Neural cell (in vitro differentiated cells): Measurements from ENCODE around the gene PARD3B.

Source experiments
- CTCF ChIP-seq: fragments of 450-650 bp; IDR thresholded peaks from 2 replicates; pipeline ENCODE4 v1.5.1; 2014; ENCODE audit warnings: antibody characterized with exemption, mild to moderate bottlenecking, moderate library complexity; ENCODE audit not compliant: poor library complexity, severe bottlenecking
- EZH2 ChIP-seq: fragments of 200-600, 300-800 bp; shearing (Covaris generic), sonication (generic); IDR thresholded peaks from 2 replicates; pipeline ENCODE4 v1.6.1; 2014; ENCODE audit warnings: antibody characterized with exemption, low read length, borderline replicate concordance, mild to moderate bottlenecking; ENCODE audit not compliant: insufficient read depth, poor library complexity, severe bottlenecking
- MXI1 ChIP-seq: fragments of 450-650 bp; conservative IDR thresholded peaks from 2 replicates; pipeline ENCODE4 v1.6.1; 2014; ENCODE audit warnings: antibody characterized with exemption, mild to moderate bottlenecking; ENCODE audit not compliant: poor library complexity, severe bottlenecking
- POLR2AphosphoS5 ChIP-seq: IDR thresholded peaks from 2 replicates; pipeline ENCODE4 v1.6.1; 2012
- RAD21 ChIP-seq: fragments of 450-650 bp; conservative IDR thresholded peaks from 2 replicates; pipeline ENCODE4 v1.6.1; 2014; ENCODE audit warnings: antibody characterized with exemption, mild to moderate bottlenecking, moderate library complexity
- REST ChIP-seq: IDR thresholded peaks from 2 replicates; pipeline ENCODE4 v1.6.1; 2012; ENCODE audit warnings: borderline replicate concordance
- SMC3 ChIP-seq: fragments of 450-650 bp; conservative IDR thresholded peaks from 2 replicates; pipeline ENCODE4 v1.6.1; 2014; ENCODE audit warnings: antibody characterized with exemption, mild to moderate bottlenecking, moderate library complexity; ENCODE audit not compliant: poor library complexity
- TAF1 ChIP-seq: IDR thresholded peaks from 2 replicates; pipeline ENCODE4 v1.6.1; 2012; ENCODE audit warnings: low read depth

GRCh38 chr2:204705243-204705932 is 160.1 kb downstream of the PARD3B start:
- TF ChIP-seq TAF1 (no peak), CTCF (no peak), POLR2AphosphoS5 (no peak), EZH2 (no peak), REST (no peak), RAD21 (no peak), MXI1 (no peak), SMC3 (no peak)
